Bronchial epithelial cell (primary cell): Measurements from ENCODE around the gene ZFHX3. TPM values are rescaled to one million over a fixed set of nuclear protein-coding genes. Genes with fewer than 3 reads are reported as not detected.

Experiments
- DNase-seq: peaks from one replicate; pipeline ENCODE4 v3.0.0-alpha.2; 2010; ENCODE audit warnings: low read depth
- FAIRE-seq: peaks from 2 replicates; lab custom pipeline; 2011; peaks lifted over from hg19 to GRCh38; lab: Jason Lieb, UNC
- H3K27me3 ChIP-seq: 2 replicates; pipeline ENCODE4 v1.5.1; 2011; ENCODE audit warnings: low read length; ENCODE audit not compliant: control insufficient read depth, insufficient read depth
- H3K36me3 ChIP-seq: 2 replicates; pipeline ENCODE4 v1.5.1; 2011; ENCODE audit warnings: low read length; ENCODE audit not compliant: control insufficient read depth, insufficient read depth
- H3K4me3 ChIP-seq: 2 replicates; pipeline ENCODE4 v1.5.1; 2011; ENCODE audit warnings: mild to moderate bottlenecking, low read depth, low read length, control low read depth
- CTCF ChIP-seq: IDR thresholded peaks from 2 replicates; pipeline ENCODE4 v1.5.1; 2011; ENCODE audit warnings: mild to moderate bottlenecking, moderate library complexity, low read length, control low read depth, inconsistent platforms; ENCODE audit not compliant: insufficient read depth, severe bottlenecking
- total RNA-seq: library from RNA; depleted of rRNA; stranded (reverse); fragments of >200 nt; gene quantifications from 2 replicates; pipeline ENCODE4 v1.2.1, GENCODE V29; 2014

The ZFHX3 gene
- total RNA-seq, 1 donor from 2014 or later, result 3.9 TPM

GRCh38 chr16:73043828-73044467, 4.0 kb downstream of the ZFHX3 start:
- no peak for TF ChIP-seq CTCF
- no peak for DNase-seq
- FAIRE-seq, result no peak
- H3K36me3 ChIP-seq, result no peaks in the 10 kb centered on the region
- no peak overlapping the region for H3K4me3 ChIP-seq
- no peaks in the 10 kb centered on the region for H3K27me3 ChIP-seq

GRCh38 chr16:73042807-73043206, 5.1 kb downstream of the ZFHX3 start:
- Histone ChIP-seq H3K4me3 (no peak overlapping the region), H3K27me3 (no peaks in the 10 kb centered on the region), H3K36me3 (no peaks in the 10 kb centered on the region)
- no peak for TF ChIP-seq CTCF
- FAIRE-seq (no peak), DNase-seq (no peak)

GRCh38 chr16:73041676-73042075, 6.3 kb downstream of the ZFHX3 start:
- Histone ChIP-seq H3K36me3 (no peaks in the 10 kb centered on the region), H3K27me3 (no peaks in the 10 kb centered on the region), H3K4me3 (no peak overlapping the region)
- FAIRE-seq (no peak), DNase-seq (no peak)
- TF ChIP-seq CTCF, result no peak

GRCh38 chr16:73040735-73041402, 7.1 kb downstream of the ZFHX3 start:
- H3K4me3 ChIP-seq, result no peak overlapping the region
- TF ChIP-seq CTCF, result no peak
- no peaks in the 10 kb centered on the region for H3K27me3 ChIP-seq
- no peak for FAIRE-seq
- DNase-seq, result no peak
- H3K36me3 ChIP-seq, result no peaks in the 10 kb centered on the region

- Histone ChIP-seq H3K4me3 (no peak overlapping the region), H3K36me3 (no peaks in the 10 kb centered on the region), H3K27me3 (no peaks in the 10 kb centered on the region)
- DNase-seq (no peak), FAIRE-seq (no peak)
- TF ChIP-seq CTCF, result no peak
These were observed 7.8 kb downstream of the ZFHX3 start for GRCh38 chr16:73040136-73040535.
